Karpas-422 (cell line): ENCODE results near the gene PTPRM. TPM values are rescaled to one million over a fixed set of nuclear protein-coding genes. Genes with fewer than 3 reads are reported as not detected.

Experiments used
- DNase-seq: peaks from one replicate; pipeline ENCODE4 v3.0.0-alpha.2; 2015
- H2AFZ ChIP-seq: fragments of 200-600 bp; sonication (generic); 2 replicates; pipeline ENCODE4 v1.6.1; 2014; ENCODE audit warnings: antibody characterized with exemption, low read length, mixed read lengths
- H3K27ac ChIP-seq: fragments of 200-600 bp; sonication (generic); 2 replicates; pipeline ENCODE4 v1.5.1; 2014; ENCODE audit warnings: mild to moderate bottlenecking, low read length, moderate library complexity
- H3K27me3 ChIP-seq: fragments of 200-600 bp; sonication (generic); 2 replicates; pipeline ENCODE4 v1.6.1; 2014; ENCODE audit warnings: low read length, mixed read lengths
- H3K36me3 ChIP-seq: fragments of 200-600 bp; sonication (generic); 2 replicates; pipeline ENCODE4 v1.6.1; 2014; ENCODE audit warnings: low read length, mixed read lengths; ENCODE audit not compliant: insufficient read depth
- H3K4me1 ChIP-seq: fragments of 200-600 bp; sonication (generic); 2 replicates; pipeline ENCODE4 v1.6.1; 2014; ENCODE audit warnings: mild to moderate bottlenecking, low read length, mixed read lengths
- H3K4me2 ChIP-seq: fragments of 200-600 bp; sonication (generic); 2 replicates; pipeline ENCODE4 v1.6.1; 2014; ENCODE audit warnings: low read length, low read depth, mild to moderate bottlenecking; ENCODE audit not compliant: poor library complexity, severe bottlenecking
- H3K4me3 ChIP-seq: fragments of 200-600 bp; sonication (generic); 2 replicates; pipeline ENCODE4 v1.5.1; 2014; ENCODE audit warnings: mild to moderate bottlenecking, antibody characterized with exemption, low read length, mixed read lengths
- H3K79me2 ChIP-seq: fragments of 200-600 bp; sonication (generic); 2 replicates; pipeline ENCODE4 v1.6.1; 2014; ENCODE audit warnings: mild to moderate bottlenecking, low read length, mixed read lengths
- H3K9ac ChIP-seq: fragments of 200-600 bp; sonication (generic); 2 replicates; pipeline ENCODE4 v1.6.0; 2014; ENCODE audit warnings: low read length
- H3K9me2 ChIP-seq: fragments of 200-600 bp; sonication (generic), shearing (Covaris generic); replicated peaks from 2 replicates; pipeline ENCODE4 v1.6.0; 2014; ENCODE audit warnings: mild to moderate bottlenecking, low read length, moderate library complexity; ENCODE audit not compliant: insufficient read depth
- H3K9me3 ChIP-seq: fragments of 300-700, 200-600 bp; sonication (generic); 2 replicates; pipeline ENCODE4 v1.6.1; 2014; ENCODE audit warnings: low read length, mixed read lengths
- H4K20me1 ChIP-seq: fragments of 200-600 bp; sonication (generic); 2 replicates; pipeline ENCODE4 v1.6.1; 2014; ENCODE audit warnings: mild to moderate bottlenecking, antibody characterized with exemption, low read length, low read depth; ENCODE audit not compliant: insufficient read depth
- total RNA-seq: library from RNA; depleted of rRNA; stranded (reverse); fragments of >200 nt; shearing (Covaris generic); gene quantifications from 2 replicates; pipeline ENCODE4 v1.2.3, GENCODE V29; 2014; ENCODE audit warnings: low replicate concordance

PTPRM gene
- total RNA-seq, 1 experiment from 2014 or later: not detected

DNA sequence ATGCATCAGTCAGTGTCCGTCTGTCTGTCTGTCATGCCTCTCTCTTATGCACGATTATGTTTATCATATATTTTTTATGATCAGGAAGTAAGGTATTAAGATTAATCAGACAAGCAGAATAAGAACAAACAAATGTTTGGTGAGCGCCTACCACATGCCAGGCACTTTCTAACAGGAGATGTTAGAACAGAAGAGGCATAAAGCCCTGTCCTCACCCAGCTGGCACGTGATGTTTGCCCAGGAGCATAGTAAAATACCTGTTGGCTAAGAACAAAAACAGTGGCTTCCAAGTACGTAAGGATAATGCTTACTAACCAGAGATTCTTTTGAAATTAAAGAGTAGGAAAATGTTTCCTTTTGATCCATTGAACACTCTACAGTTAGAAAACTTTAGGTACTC is 661.9 kb downstream of the PTPRM start:
- no peaks in the 10 kb centered on the region for H3K4me1 ChIP-seq
- H3K9me3 ChIP-seq: no peaks in the 10 kb centered on the region
- no peak overlapping the region for H2AFZ ChIP-seq
- no peaks in the 10 kb centered on the region for H4K20me1 ChIP-seq
- no peak overlapping the region for H3K4me3 ChIP-seq
- H3K27me3 ChIP-seq: no peaks in the 10 kb centered on the region
- no peaks in the 10 kb centered on the region for H3K79me2 ChIP-seq
- H3K36me3 ChIP-seq: no peaks in the 10 kb centered on the region
- H3K9ac ChIP-seq: no peak overlapping the region
- no peaks in the 10 kb centered on the region for H3K9me2 ChIP-seq
- no peak overlapping the region for H3K27ac ChIP-seq
- no peak overlapping the region for H3K4me2 ChIP-seq
- no peak for DNase-seq

DNA sequence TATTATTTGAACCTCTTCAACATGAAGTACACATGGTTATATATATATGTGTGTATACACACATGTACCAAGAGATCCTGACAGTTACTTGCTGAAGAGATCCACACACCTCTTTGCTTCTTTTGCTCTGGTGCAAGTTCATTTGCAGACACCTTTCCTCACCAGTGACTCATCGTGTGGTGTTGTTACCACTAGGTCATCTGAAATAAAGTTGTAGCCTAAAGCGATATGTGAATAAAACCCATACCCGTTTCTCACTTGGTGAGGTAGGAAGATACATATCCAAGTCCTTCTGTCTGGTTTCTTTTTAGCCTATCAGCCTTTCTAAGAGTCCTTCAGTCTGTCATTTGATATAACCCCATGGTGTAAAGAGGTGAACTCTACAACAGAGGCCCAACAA is 662.7 kb downstream of the PTPRM start:
- no peak overlapping the region for H2AFZ ChIP-seq
- no peaks in the 10 kb centered on the region for H3K9me2 ChIP-seq
- no peak overlapping the region for H3K27ac ChIP-seq
- H3K9ac ChIP-seq: no peak overlapping the region
- H4K20me1 ChIP-seq: no peaks in the 10 kb centered on the region
- no peaks in the 10 kb centered on the region for H3K36me3 ChIP-seq
- no peak overlapping the region for H3K4me2 ChIP-seq
- H3K79me2 ChIP-seq: no peaks in the 10 kb centered on the region
- no peaks in the 10 kb centered on the region for H3K27me3 ChIP-seq
- H3K4me3 ChIP-seq: no peak overlapping the region
- no peak for DNase-seq
- no peaks in the 10 kb centered on the region for H3K9me3 ChIP-seq
- no peaks in the 10 kb centered on the region for H3K4me1 ChIP-seq

DNA sequence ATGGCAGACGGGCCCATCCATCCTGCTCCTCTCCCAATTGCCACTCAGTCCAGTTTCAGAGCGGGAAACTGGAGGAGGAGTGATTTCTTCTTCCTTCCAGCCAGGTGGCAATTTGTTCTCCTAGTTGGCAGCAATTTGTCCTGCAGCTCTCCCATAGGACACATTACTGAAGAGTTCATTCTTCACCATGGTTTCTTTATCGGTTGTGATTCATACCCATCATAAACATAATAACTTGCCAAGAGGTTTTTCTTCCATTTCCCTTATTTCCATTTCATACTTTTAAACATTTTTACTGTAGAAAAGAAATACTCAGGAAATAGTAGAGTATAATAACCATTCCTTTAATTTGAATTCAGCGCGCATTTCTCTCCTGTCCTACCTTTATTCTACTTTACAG is 664.2 kb downstream of the PTPRM start:
- Histone ChIP-seq H3K27me3 (no peaks in the 10 kb centered on the region), H3K36me3 (no peaks in the 10 kb centered on the region), H4K20me1 (no peaks in the 10 kb centered on the region), H3K27ac (no peak overlapping the region), H3K4me1 (no peaks in the 10 kb centered on the region), H3K9me3 (no peaks in the 10 kb centered on the region), H3K79me2 (no peaks in the 10 kb centered on the region), H3K9me2 (no peaks in the 10 kb centered on the region), H3K4me2 (no peak overlapping the region), H2AFZ (no peak overlapping the region), H3K4me3 (no peak overlapping the region), H3K9ac (no peak overlapping the region)
- DNase-seq: no peak

DNA sequence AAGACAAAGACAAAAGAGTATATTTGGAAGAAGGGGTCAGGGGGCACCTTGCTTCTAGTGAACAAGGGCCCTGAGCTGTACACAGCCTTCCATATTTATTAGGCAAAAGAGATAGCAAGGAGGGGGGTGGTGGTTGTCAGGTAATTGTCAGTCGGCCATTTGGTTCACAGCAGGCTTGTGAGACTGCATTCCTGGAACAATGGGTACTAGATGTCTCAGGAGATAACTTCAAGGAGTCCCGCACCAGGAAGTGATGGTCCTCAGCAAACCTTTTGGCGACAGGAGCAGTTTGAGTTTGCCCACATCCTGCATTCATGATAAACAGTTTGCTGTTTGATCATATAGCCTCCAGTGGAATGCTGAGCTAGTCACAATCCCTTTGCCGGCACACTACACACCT is 665.7 kb downstream of the PTPRM start:
- no peak overlapping the region for H3K4me2 ChIP-seq
- no peak overlapping the region for H2AFZ ChIP-seq
- H3K79me2 ChIP-seq: no peaks in the 10 kb centered on the region
- no peak overlapping the region for H3K4me3 ChIP-seq
- DNase-seq: no peak
- H4K20me1 ChIP-seq: no peaks in the 10 kb centered on the region
- no peaks in the 10 kb centered on the region for H3K27me3 ChIP-seq
- H3K36me3 ChIP-seq: no peaks in the 10 kb centered on the region
- no peaks in the 10 kb centered on the region for H3K4me1 ChIP-seq
- no peaks in the 10 kb centered on the region for H3K9me3 ChIP-seq
- no peak overlapping the region for H3K27ac ChIP-seq
- H3K9me2 ChIP-seq: no peaks in the 10 kb centered on the region
- no peak overlapping the region for H3K9ac ChIP-seq

DNA sequence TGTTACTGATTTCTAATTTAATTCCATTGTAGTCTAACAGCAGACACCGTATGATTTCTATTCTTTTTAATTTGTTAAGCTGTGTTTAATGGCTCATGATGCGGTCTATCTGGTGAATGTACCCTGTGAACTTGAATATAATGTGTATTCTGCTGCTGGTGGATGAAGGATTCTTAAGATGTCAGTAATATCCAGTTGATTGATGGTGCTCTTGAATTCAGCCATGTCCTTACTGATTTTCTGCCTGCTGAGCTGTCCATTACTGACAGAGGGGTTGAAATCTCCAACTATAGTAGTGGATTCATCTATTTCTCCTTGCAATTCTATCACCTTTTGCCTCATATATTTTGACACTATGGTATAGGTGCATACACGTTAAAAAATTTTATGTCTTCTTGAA is 668.8 kb downstream of the PTPRM start:
- no peak overlapping the region for H3K4me3 ChIP-seq
- H3K9me3 ChIP-seq: no peaks in the 10 kb centered on the region
- no peak overlapping the region for H3K4me2 ChIP-seq
- H4K20me1 ChIP-seq: no peaks in the 10 kb centered on the region
- no peak overlapping the region for H3K9ac ChIP-seq
- no peaks in the 10 kb centered on the region for H3K36me3 ChIP-seq
- no peaks in the 10 kb centered on the region for H3K9me2 ChIP-seq
- H3K27ac ChIP-seq: no peak overlapping the region
- H3K79me2 ChIP-seq: no peaks in the 10 kb centered on the region
- DNase-seq: no peak
- no peaks in the 10 kb centered on the region for H3K4me1 ChIP-seq
- H2AFZ ChIP-seq: no peak overlapping the region
- no peaks in the 10 kb centered on the region for H3K27me3 ChIP-seq

DNA sequence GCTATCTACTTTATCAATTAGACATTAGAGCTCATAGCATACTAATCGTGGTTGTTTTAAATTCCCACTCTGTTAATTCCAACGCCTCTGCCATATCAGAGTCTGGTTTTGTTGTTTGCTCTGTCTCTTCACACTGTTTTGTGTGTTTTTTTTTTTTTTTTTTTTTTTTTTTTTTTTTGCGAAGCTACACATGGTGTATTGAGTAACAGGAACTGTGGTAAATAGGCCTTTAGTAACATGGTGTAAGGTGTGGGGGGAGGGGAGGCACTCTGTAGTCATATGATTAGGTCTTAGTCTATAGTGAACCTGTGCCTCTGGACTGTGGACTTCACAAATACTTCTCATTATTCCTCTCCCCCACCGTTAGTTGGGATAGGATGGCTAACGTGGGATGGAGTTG is 671.4 kb downstream of the PTPRM start:
- no peak overlapping the region for H3K4me2 ChIP-seq
- H3K9ac ChIP-seq: no peak overlapping the region
- H3K27ac ChIP-seq: no peak overlapping the region
- no peaks in the 10 kb centered on the region for H3K9me2 ChIP-seq
- H3K27me3 ChIP-seq: no peaks in the 10 kb centered on the region
- no peaks in the 10 kb centered on the region for H3K79me2 ChIP-seq
- no peak for DNase-seq
- H2AFZ ChIP-seq: no peak overlapping the region
- no peaks in the 10 kb centered on the region for H3K4me1 ChIP-seq
- H3K36me3 ChIP-seq: no peaks in the 10 kb centered on the region
- H3K9me3 ChIP-seq: no peaks in the 10 kb centered on the region
- H3K4me3 ChIP-seq: no peak overlapping the region
- H4K20me1 ChIP-seq: no peaks in the 10 kb centered on the region

DNA sequence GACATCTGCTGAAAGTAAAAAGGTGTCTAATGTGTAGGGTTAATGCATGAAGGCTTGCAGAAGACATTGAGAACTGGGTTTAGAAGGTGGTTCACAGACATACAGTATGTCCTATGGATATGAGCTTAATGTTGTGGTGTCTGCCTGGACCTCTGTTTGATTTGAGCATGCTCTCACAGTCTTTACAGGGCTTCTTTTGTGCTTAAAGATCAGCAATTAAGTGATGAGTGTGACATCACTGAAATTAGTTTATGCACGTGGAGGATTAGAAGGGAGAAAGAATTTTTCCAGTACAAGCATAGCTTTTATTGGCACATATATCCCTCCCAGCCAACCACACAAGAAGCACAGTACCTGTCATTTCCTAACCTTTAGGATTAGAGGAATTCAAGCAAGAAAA is 674.6 kb downstream of the PTPRM start:
- H3K4me2 ChIP-seq: no peak overlapping the region
- no peaks in the 10 kb centered on the region for H3K27me3 ChIP-seq
- H3K9ac ChIP-seq: no peak overlapping the region
- no peak overlapping the region for H3K27ac ChIP-seq
- H3K9me3 ChIP-seq: no peaks in the 10 kb centered on the region
- no peaks in the 10 kb centered on the region for H3K36me3 ChIP-seq
- no peaks in the 10 kb centered on the region for H3K79me2 ChIP-seq
- no peaks in the 10 kb centered on the region for H3K4me1 ChIP-seq
- no peaks in the 10 kb centered on the region for H4K20me1 ChIP-seq
- H2AFZ ChIP-seq: no peak overlapping the region
- H3K4me3 ChIP-seq: no peak overlapping the region
- no peaks in the 10 kb centered on the region for H3K9me2 ChIP-seq
- DNase-seq: no peak

DNA sequence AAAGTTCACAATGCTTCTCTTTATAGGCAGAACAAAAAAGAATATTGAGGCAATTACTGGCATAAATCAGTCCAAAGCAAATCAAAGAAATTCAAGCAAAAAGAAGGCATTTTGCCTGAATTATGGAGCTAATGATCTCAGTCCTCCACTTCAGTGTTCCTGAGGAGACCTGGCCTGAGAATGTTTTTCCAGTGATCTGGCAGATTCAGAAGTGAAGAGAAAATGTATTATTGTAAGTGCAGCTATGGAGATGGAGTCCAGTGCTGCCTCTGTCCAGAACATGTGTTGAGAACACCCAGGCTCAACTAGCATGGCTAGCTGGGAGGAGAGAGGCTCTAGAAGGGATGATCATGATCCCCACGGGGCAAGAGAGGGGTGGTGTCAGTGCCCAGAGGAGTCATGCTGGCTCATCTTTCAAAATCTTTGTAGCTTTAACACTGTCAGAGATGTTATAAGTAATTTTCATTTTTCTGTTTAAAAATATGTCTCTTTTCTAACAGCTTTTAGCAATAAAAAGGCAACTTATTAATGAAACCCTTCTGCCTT is 675.1 kb downstream of the PTPRM start:
- H3K4me3 ChIP-seq: no peak overlapping the region
- no peak overlapping the region for H3K4me2 ChIP-seq
- H3K9ac ChIP-seq: no peak overlapping the region
- no peaks in the 10 kb centered on the region for H3K4me1 ChIP-seq
- no peaks in the 10 kb centered on the region for H3K79me2 ChIP-seq
- no peaks in the 10 kb centered on the region for H3K9me2 ChIP-seq
- no peak for DNase-seq
- H3K36me3 ChIP-seq: no peaks in the 10 kb centered on the region
- no peaks in the 10 kb centered on the region for H3K27me3 ChIP-seq
- H2AFZ ChIP-seq: no peak overlapping the region
- no peak overlapping the region for H3K27ac ChIP-seq
- H3K9me3 ChIP-seq: no peaks in the 10 kb centered on the region
- no peaks in the 10 kb centered on the region for H4K20me1 ChIP-seq

DNA sequence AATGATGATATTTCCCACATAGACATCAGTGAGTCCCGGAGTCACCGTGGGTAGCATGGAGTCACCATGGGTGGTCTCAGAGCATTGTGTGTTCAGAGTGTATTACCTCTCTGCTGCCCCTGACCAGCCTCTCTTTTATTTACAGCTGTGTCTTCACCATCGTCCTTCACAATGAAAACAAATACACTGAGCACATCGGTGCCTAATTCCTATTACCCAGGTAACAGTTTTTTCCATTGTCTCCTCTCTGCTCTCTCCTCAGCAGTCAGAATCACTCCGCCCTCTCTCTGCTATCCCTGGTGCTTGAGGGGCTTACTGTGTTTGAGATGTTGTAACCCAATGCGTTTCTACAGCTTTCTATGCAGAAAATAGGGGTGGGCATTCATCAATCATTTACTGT is 680.6 kb downstream of the PTPRM start:
- Histone ChIP-seq H3K79me2 (no peaks in the 10 kb centered on the region), H3K4me3 (no peak overlapping the region), H3K4me1 (no peaks in the 10 kb centered on the region), H4K20me1 (no peaks in the 10 kb centered on the region), H3K36me3 (no peaks in the 10 kb centered on the region), H3K4me2 (no peak overlapping the region), H3K27me3 (no peaks in the 10 kb centered on the region), H3K9me2 (no peaks in the 10 kb centered on the region), H2AFZ (no peak overlapping the region), H3K9ac (no peak overlapping the region), H3K27ac (no peak overlapping the region), H3K9me3 (no peaks in the 10 kb centered on the region)
- no peak for DNase-seq
